ENCODE results near the gene DPP10. TPM values are rescaled to one million over a fixed set of nuclear protein-coding genes. Genes with fewer than 3 reads are reported as not detected.

DPP10 gene
- total and polyA plus RNA-seq, 10 of the 15 experiments (the other 5 are each of a cell fraction or from before 2014, with no cell fraction given) = not detected

DNA sequence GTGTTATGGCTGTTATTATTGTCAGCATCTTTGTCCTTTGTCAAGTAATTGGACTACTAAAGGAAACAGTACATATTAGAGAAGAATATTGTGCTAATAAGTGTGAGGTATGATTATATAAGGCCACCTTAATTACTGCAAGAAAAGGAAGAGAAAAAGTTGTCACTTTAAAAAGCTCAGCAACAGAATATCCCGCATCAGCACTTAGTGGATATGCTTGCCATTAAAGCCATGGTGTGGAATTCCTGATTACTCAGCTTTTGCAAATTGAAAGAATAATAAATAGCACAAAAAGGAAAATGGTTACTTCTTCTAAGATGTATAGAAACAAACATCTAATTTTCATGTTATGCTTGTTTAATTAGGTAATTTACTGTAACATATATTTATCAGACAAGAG is 347.5 kb downstream of the DPP10 start:
- no peaks in the 10 kb centered on the region for H3K27me3 ChIP-seq (replicated peaks in 1 of 2; ENCODE audit: control insufficient read depth in 2 of 2, insufficient read depth in 2 of 2, low read length in 1 of 2)
- CTCF ChIA-PET = no interaction called here
- no peak overlapping the region for H3K9ac ChIP-seq (ENCODE audit: control insufficient read depth, insufficient read depth, low read length)
- RAD21 ChIA-PET (ENCODE audit: unreplicated experiment) = no interaction called here
- BruUV-seq (replicated peaks) = no TSS peak
- FAIRE-seq (no peak), ATAC-seq (no peak), DNase-seq (ENCODE audit: low read depth, low spot score) (no peak)
- no peaks in the 10 kb centered on the region for H3K36me3 ChIP-seq (ENCODE audit: control insufficient read depth in 2 of 2, insufficient read depth in 2 of 2, low read length in 1 of 2)
- no peak overlapping the region for H3K4me2 ChIP-seq (ENCODE audit: control insufficient read depth, insufficient read depth)
- intact Hi-C loops (cut with micrococcal nuclease; ENCODE audit: unreplicated experiment) (no loop called here), in situ Hi-C loops (cut with MboI) (no loop called here)
- no peak for TF ChIP-seq TAF1 (IDR thresholded peaks at IDR 0.05; ENCODE audit: borderline replicate concordance, low read depth, low read length)
- H3K4me3 ChIP-seq = no peak overlapping the region
- H4K20me1 ChIP-seq (ENCODE audit: control insufficient read depth, insufficient read depth) = no peaks in the 10 kb centered on the region
- H2AFZ ChIP-seq (ENCODE audit: control insufficient read depth, low read depth, low read length) = no peak overlapping the region
- H3K27ac ChIP-seq (ENCODE audit: control insufficient read depth, insufficient read depth) = no peak overlapping the region
- POLR2A ChIA-PET = no interaction called here
- H3K79me2 ChIP-seq (ENCODE audit: control insufficient read depth, insufficient read depth, low read length) = no peaks in the 10 kb centered on the region
- H3K4me1 ChIP-seq (ENCODE audit: control insufficient read depth, insufficient read depth, low read length) = no peaks in the 10 kb centered on the region
- WGBS (ENCODE audit: insufficient coverage, insufficient replicate concordance, low lambda C conversion rate, missing lambda C conversion rate) = 0% methylated on average over 1 of the region's 1 CpG
- SMC1A ChIA-PET (ENCODE audit: uncharacterized antibody, unreplicated experiment) = no interaction called here
- H3K9me3 ChIP-seq (replicated peaks; ENCODE audit: control insufficient read depth, insufficient read depth, low read length) = no peaks in the 10 kb centered on the region

DNA sequence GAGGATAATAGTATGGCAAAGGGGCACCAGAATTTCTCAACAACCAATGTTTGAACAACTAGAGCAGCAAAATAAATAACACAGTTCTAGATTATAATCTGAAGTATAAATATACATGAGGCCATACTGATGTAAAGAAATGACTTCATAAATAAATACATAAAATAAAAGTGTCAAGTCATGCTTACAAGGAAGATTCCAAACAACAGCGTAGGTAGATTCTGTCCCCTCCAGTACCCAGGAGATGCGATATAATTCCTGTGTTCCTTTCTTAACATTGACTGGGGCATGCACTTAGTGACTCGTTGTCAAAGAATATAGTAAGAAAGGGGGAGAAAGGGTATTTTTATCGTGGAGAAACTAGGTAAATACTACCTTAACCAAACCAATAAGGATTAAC is 355.1 kb downstream of the DPP10 start:
- H3K9me3 ChIP-seq (replicated peaks; ENCODE audit: control insufficient read depth, insufficient read depth, low read length) = no peaks in the 10 kb centered on the region
- 20% methylated on average over 4 of the region's 4 CpGs for WGBS (ENCODE audit: insufficient coverage, insufficient replicate concordance, low lambda C conversion rate, missing lambda C conversion rate)
- H2AFZ ChIP-seq (ENCODE audit: control insufficient read depth, low read depth, low read length) = no peak overlapping the region
- H3K4me2 ChIP-seq (ENCODE audit: control insufficient read depth, insufficient read depth) = no peak overlapping the region
- no peaks in the 10 kb centered on the region for H3K79me2 ChIP-seq (ENCODE audit: control insufficient read depth, insufficient read depth, low read length)
- ATAC-seq (no peak), FAIRE-seq (no peak), DNase-seq (ENCODE audit: low read depth, low spot score) (no peak)
- ChIA-PET SMC1A (ENCODE audit: uncharacterized antibody, unreplicated experiment) (no interaction called here), POLR2A (no interaction called here), CTCF (no interaction called here), RAD21 (ENCODE audit: unreplicated experiment) (no interaction called here)
- no peaks in the 10 kb centered on the region for H3K4me1 ChIP-seq (ENCODE audit: control insufficient read depth, insufficient read depth, low read length)
- BruUV-seq (replicated peaks) = no TSS peak
- intact Hi-C loops (cut with micrococcal nuclease; ENCODE audit: unreplicated experiment) = no loop called here
- no peak overlapping the region for H3K9ac ChIP-seq (ENCODE audit: control insufficient read depth, insufficient read depth, low read length)
- in situ Hi-C loops (cut with MboI) = no loop called here
- no peaks in the 10 kb centered on the region for H4K20me1 ChIP-seq (ENCODE audit: control insufficient read depth, insufficient read depth)
- TF ChIP-seq FOXK2 (IDR thresholded peaks at IDR 0.05) = no peak
- no peak for TF ChIP-seq ZNF592 (IDR thresholded peaks at IDR 0.05)
- TF ChIP-seq MYB (IDR thresholded peaks at IDR 0.05; ENCODE audit: borderline replicate concordance, low read depth, low read length) = no peak
- no peak for TF ChIP-seq PML (IDR thresholded peaks at IDR 0.05; ENCODE audit: low read length)
- no peak overlapping the region for H3K27ac ChIP-seq (ENCODE audit: control insufficient read depth, insufficient read depth)
- H3K36me3 ChIP-seq (ENCODE audit: control insufficient read depth in 2 of 2, insufficient read depth in 2 of 2, low read length in 1 of 2) = no peaks in the 10 kb centered on the region
- H3K4me3 ChIP-seq = no peak overlapping the region
- H3K27me3 ChIP-seq (replicated peaks in 1 of 2; ENCODE audit: control insufficient read depth in 2 of 2, insufficient read depth in 2 of 2, low read length in 1 of 2) = no peaks in the 10 kb centered on the region

All from GM12878 (cell line).